Nephron (organoid): Measurements from ENCODE around the gene KDM4C.
A peak's percentile ranks its signal among the peaks of the same experiment; 100 is the strongest.

Source experiments
- H3K27ac Mint-ChIP-seq, 3 experiments: 2 replicates each; pipeline ENCODE4 v1.8.0; 2020; ENCODE audit warnings: mixed read lengths in 3 of 3, mild to moderate bottlenecking in 2 of 3, moderate library complexity in 1 of 3
- H3K27me3 Mint-ChIP-seq: 2 replicates; pipeline ENCODE4 v1.8.0; 2021; ENCODE audit warnings: low read depth, mild to moderate bottlenecking, moderate library complexity, mixed read lengths
- H3K36me3 Mint-ChIP-seq: 2 replicates; pipeline ENCODE4 v1.8.0; 2020; ENCODE audit warnings: low read depth, mixed read lengths
- H3K4me1 Mint-ChIP-seq: 2 replicates; pipeline ENCODE4 v1.8.0; 2020; ENCODE audit warnings: mixed read lengths
- H3K4me3 Mint-ChIP-seq, 3 experiments: 2 replicates each; pipeline ENCODE4 v1.8.0; 2020; ENCODE audit warnings: mild to moderate bottlenecking in 3 of 3, mixed read lengths in 3 of 3, moderate library complexity in 2 of 3
- H3K9me3 Mint-ChIP-seq: 2 replicates; pipeline ENCODE4 v1.8.0; 2020; ENCODE audit warnings: mixed read lengths
- TF ChIP-seq, protein P1 (sequence below), 3 experiments: fragments of 200-600 bp; sonication (generic); IDR thresholded peaks; one replicate each; pipeline ENCODE4 v1.5.0; 2021; ENCODE audit warnings: antibody characterized with exemption in 3 of 3; ENCODE audit not compliant: unreplicated experiment in 3 of 3

KDM4C gene

GRCh38 chr9:6973089-6973488 is 215.3 kb downstream of the KDM4C start:
- H3K27ac Mint-ChIP-seq: no peak overlapping the region
- peaks cover 28% of the 10 kb centered on the region for H3K4me1 Mint-ChIP-seq
- H3K36me3 Mint-ChIP-seq: no peaks in the 10 kb centered on the region
- H3K4me3 Mint-ChIP-seq: no peak overlapping the region
- H3K27me3 Mint-ChIP-seq: no peaks in the 10 kb centered on the region
- H3K9me3 Mint-ChIP-seq: no peaks in the 10 kb centered on the region
- TF ChIP-seq, protein P1, sequence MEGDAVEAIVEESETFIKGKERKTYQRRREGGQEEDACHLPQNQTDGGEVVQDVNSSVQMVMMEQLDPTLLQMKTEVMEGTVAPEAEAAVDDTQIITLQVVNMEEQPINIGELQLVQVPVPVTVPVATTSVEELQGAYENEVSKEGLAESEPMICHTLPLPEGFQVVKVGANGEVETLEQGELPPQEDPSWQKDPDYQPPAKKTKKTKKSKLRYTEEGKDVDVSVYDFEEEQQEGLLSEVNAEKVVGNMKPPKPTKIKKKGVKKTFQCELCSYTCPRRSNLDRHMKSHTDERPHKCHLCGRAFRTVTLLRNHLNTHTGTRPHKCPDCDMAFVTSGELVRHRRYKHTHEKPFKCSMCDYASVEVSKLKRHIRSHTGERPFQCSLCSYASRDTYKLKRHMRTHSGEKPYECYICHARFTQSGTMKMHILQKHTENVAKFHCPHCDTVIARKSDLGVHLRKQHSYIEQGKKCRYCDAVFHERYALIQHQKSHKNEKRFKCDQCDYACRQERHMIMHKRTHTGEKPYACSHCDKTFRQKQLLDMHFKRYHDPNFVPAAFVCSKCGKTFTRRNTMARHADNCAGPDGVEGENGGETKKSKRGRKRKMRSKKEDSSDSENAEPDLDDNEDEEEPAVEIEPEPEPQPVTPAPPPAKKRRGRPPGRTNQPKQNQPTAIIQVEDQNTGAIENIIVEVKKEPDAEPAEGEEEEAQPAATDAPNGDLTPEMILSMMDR (IDR thresholded peaks at IDR 0.05; ENCODE audit: unreplicated experiment in 3 of 3): no peak

DNA sequence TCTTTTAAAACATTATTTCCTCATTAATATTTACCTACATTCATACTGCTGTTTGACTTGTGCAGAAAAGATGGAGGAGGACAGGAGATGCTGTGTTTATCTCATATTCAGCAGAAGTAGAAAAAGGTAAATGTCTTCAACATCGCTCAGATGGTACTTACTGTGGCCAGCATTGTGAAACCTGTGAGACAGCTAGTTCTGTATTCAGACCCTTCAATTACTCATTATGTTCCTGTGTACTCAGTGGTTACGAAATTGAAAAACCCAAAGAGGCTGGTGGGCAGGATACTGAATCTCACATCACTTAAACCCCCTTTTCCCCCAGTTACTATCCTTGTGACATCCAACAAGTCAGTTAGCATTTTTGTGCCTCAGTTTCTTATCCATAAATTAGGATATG is 216.0 kb downstream of the KDM4C start:
- H3K4me1 Mint-ChIP-seq: peaks cover 24% of the 10 kb centered on the region
- H3K27me3 Mint-ChIP-seq: no peaks in the 10 kb centered on the region
- no peaks in the 10 kb centered on the region for H3K9me3 Mint-ChIP-seq
- H3K4me3 Mint-ChIP-seq: no peak overlapping the region
- TF ChIP-seq, protein P1 (IDR thresholded peaks at IDR 0.05; ENCODE audit: unreplicated experiment in 3 of 3): no peak
- peak overlapping the region in 1 of 3 experiments; percentile 3 for H3K27ac Mint-ChIP-seq
- H3K36me3 Mint-ChIP-seq: no peaks in the 10 kb centered on the region

GRCh38 chr9:6975198-6975597 is 217.4 kb downstream of the KDM4C start:
- Mint-ChIP-seq H3K27me3 (no peaks in the 10 kb centered on the region), H3K36me3 (no peaks in the 10 kb centered on the region), H3K9me3 (no peaks in the 10 kb centered on the region), H3K27ac (peak overlapping the region in 1 of 3 experiments; percentile 0), H3K4me1 (peaks cover 23% of the 10 kb centered on the region), H3K4me3 (no peak overlapping the region)
- TF ChIP-seq, protein P1 (IDR thresholded peaks at IDR 0.05; ENCODE audit: unreplicated experiment in 3 of 3): no peak

GRCh38 chr9:6977761-6978160 is 220.0 kb downstream of the KDM4C start:
- no peaks in the 10 kb centered on the region for H3K36me3 Mint-ChIP-seq
- no peaks in the 10 kb centered on the region for H3K27me3 Mint-ChIP-seq
- no peak overlapping the region for H3K4me3 Mint-ChIP-seq
- H3K4me1 Mint-ChIP-seq: peaks cover 15% of the 10 kb centered on the region
- TF ChIP-seq, protein P1 (IDR thresholded peaks at IDR 0.05; ENCODE audit: unreplicated experiment in 3 of 3): no peak
- no peaks in the 10 kb centered on the region for H3K9me3 Mint-ChIP-seq
- no peak overlapping the region for H3K27ac Mint-ChIP-seq

- no peak overlapping the region for H3K27ac Mint-ChIP-seq
- H3K36me3 Mint-ChIP-seq: peaks cover 4% of the 10 kb centered on the region
- H3K4me1 Mint-ChIP-seq: peaks cover 10% of the 10 kb centered on the region
- no peak overlapping the region for H3K4me3 Mint-ChIP-seq
- no peaks in the 10 kb centered on the region for H3K27me3 Mint-ChIP-seq
- H3K9me3 Mint-ChIP-seq: no peaks in the 10 kb centered on the region
- TF ChIP-seq, protein P1 (IDR thresholded peaks at IDR 0.05; ENCODE audit: unreplicated experiment in 3 of 3): no peak
These were observed 220.8 kb downstream of the KDM4C start for GRCh38 chr9:6978591-6978990.

DNA sequence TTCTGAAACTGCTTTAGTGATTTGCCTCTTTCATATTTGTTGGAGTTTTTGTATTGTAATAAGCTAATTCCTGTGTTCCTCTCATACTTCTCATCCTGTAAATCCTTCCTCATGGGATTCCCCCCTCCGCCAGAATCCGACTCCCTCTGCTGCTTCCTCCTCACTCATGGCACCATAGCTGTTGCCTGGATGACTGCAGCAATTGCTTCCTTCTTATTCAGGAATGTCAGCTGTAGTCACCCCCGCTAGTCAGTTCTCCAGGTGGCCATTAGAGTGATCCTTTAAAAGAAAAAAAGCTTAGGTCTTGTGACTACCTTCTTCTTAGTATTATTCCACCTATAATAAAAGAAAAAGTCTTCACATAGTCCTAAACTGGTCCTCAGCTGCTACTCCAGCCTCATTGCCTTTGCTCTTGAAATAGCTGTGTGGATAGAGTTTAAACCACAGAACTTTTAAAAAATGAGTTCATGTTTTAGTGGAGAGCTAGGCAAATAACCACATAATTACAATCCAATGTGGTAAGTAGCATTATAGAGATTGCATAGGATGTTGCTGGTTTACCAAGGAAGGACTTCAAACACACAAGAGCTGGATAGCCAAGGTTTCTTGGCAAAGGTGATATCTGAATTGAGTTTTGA is 227.3 kb downstream of the KDM4C start:
- peaks cover 30% of the 10 kb centered on the region for H3K36me3 Mint-ChIP-seq
- no peaks in the 10 kb centered on the region for H3K9me3 Mint-ChIP-seq
- H3K27me3 Mint-ChIP-seq: no peaks in the 10 kb centered on the region
- no peaks in the 10 kb centered on the region for H3K4me1 Mint-ChIP-seq
- H3K27ac Mint-ChIP-seq: no peak overlapping the region
- TF ChIP-seq, protein P1 (IDR thresholded peaks at IDR 0.05; ENCODE audit: unreplicated experiment in 3 of 3): no peak
- H3K4me3 Mint-ChIP-seq: no peak overlapping the region
